AML-193 (cell line): Measurements from ENCODE around the gene CALB2.

Experiments used
- DNase-seq, 2 experiments: peaks; one replicate each; lab custom pipeline; 2025; lab: John Stamatoyannopoulos, UW

The CALB2 gene

GRCh38 chr16:71389330-71389729, 30.8 kb downstream of the CALB2 start:
- DNase-seq: no peak

GRCh38 chr16:71396594-71396993, 38.1 kb downstream of the CALB2 start:
- no peak for DNase-seq

GRCh38 chr16:71399801-71400563, 41.5 kb downstream of the CALB2 start:
- DNase-seq: no peak

- no peak for DNase-seq
Measured at GRCh38 chr16:71402007-71402406, 43.5 kb downstream of the CALB2 start.

GRCh38 chr16:71402674-71403073, 44.2 kb downstream of the CALB2 start:
- DNase-seq: no peak

GRCh38 chr16:71404364-71404763, 45.8 kb downstream of the CALB2 start:
- DNase-seq: no peak

- DNase-seq: no peak
Measured at GRCh38 chr16:71406316-71406715, 47.8 kb downstream of the CALB2 start.

- DNase-seq: no peak
Measured at GRCh38 chr16:71406724-71407123, 48.2 kb downstream of the CALB2 start.

GRCh38 chr16:71407731-71408130, 49.2 kb downstream of the CALB2 start:
- DNase-seq: peak; percentile 14 to 17

GRCh38 chr16:71408536-71408935, 50.0 kb downstream of the CALB2 start:
- DNase-seq: no peak

GRCh38 chr16:71409011-71409775, 50.7 kb downstream of the CALB2 start:
- no peak for DNase-seq

- no peak for DNase-seq
Measured at GRCh38 chr16:71410146-71410545, 51.6 kb downstream of the CALB2 start.

- peak; percentile 20 to 39 for DNase-seq
Measured at GRCh38 chr16:71412270-71413160, 54.0 kb downstream of the CALB2 start.

- no peak for DNase-seq
Measured at GRCh38 chr16:71413341-71413740, 54.8 kb downstream of the CALB2 start.

- no peak for DNase-seq
Measured at GRCh38 chr16:71414038-71414437, 55.5 kb downstream of the CALB2 start.

GRCh38 chr16:71421911-71422310, 63.4 kb downstream of the CALB2 start:
- peak; percentile 3 to 23 for DNase-seq

- no peak for DNase-seq
Measured at GRCh38 chr16:71423016-71423415, 64.5 kb downstream of the CALB2 start.

- no peak for DNase-seq
Measured at GRCh38 chr16:71423865-71424264, 65.3 kb downstream of the CALB2 start.

GRCh38 chr16:71424626-71425025, 66.1 kb downstream of the CALB2 start:
- no peak for DNase-seq

- no peak for DNase-seq
Measured at GRCh38 chr16:71425746-71426068, 67.2 kb downstream of the CALB2 start.

- DNase-seq: no peak
Measured at GRCh38 chr16:71426069-71426879, 67.8 kb downstream of the CALB2 start.
